DMS114 treated with DMSO at 0.1 percent for 48 hours (cell line): ENCODE results near the gene MAP2K6.

ENCODE experiments used
- DNase-seq: peaks from one replicate; lab custom pipeline; 2025; ENCODE audit not compliant: unreplicated experiment; lab: John Stamatoyannopoulos, UW

MAP2K6 gene

GRCh38 chr17:69574257-69575197, 160.0 kb downstream of the MAP2K6 start:
- no peak for DNase-seq

- no peak for DNase-seq
Measured at GRCh38 chr17:69575346-69575761, 160.9 kb downstream of the MAP2K6 start.

GRCh38 chr17:69577098-69577497, 162.6 kb downstream of the MAP2K6 start:
- no peak for DNase-seq

DNA sequence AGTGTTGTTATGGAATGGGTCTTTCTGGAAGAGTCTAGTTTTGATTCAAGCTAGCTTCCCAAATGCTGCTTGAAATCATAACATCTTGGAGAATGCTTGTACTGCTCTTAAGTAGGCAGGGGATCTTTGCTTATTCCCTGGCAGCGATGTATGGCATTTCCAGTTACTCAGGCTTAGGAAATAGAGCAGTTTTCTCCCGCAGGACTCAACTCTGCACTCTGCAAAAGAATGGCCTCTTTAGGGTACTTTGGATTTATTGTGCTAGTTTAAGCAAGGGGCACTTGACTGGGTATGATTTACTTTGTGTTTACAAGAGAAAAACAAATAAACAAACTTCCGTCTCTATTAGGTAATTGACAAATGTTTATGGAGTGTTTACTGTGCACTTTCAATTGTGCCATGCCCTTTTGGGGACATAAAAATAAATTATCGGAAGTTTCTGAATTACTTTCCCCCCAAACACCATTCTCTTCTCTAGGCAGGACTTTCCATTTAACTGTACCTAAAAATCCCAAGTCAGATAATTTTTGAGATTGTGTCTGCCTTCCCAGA, 164.0 kb downstream of the MAP2K6 start:
- no peak for DNase-seq

DNA sequence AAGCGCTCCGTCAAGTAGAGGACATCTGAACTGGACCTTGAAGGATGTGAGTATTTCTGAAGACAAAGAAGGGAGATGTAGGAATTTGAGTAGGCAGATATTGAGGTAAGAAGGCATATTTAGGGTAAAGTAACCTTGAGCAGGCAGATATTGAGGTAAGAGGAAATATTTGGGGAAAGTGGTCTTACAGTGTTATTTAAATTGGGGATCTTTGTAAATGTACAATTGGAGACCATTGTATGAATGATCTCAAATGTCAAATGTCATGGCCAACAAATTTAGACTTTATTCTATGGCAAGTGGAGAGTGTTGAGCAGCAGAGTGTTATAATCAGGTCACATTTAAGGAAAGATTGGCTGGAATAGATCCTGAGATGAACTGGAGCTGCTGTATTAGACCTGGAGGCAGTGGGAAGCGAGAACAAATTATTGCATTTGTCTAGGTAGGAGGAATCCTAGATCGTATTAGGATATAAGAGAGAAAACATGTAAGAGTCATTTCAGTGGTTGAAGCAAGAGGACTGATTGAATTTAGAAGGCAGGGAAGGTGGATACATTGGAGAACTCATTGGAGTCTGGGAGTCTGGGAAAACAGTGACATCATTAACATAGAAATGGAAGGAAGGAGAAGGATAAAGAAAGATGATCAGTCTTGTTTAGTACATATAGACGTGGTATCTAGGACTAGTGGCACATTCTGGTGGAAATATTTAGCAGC, 165.6 kb downstream of the MAP2K6 start:
- no peak for DNase-seq

- no peak for DNase-seq
Measured at GRCh38 chr17:69581061-69581961, 166.8 kb downstream of the MAP2K6 start.

DNA sequence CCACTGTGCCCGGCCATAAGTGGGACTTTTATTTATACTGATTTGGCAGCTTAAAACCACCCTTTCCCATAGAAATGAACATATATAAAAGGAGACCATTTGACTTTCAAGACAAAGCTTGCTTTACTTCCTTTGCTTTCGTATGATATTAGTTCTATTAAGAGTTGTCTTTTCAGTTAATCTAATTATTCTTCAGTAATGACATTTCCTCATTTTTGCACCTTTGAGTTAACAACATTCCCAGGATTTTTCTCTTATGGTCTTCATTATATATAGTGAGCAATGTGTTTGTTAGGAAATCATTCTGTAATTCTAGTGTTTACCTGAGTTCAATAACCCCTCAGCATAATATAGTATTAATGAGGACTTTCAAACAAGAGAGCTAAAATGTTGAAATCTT, 173.8 kb downstream of the MAP2K6 start:
- DNase-seq, result no peak

- DNase-seq, result no peak
Measured at GRCh38 chr17:69588827-69589239, 174.3 kb downstream of the MAP2K6 start.

- DNase-seq, result no peak
Measured at GRCh38 chr17:69590671-69591070, 176.2 kb downstream of the MAP2K6 start.

- no peak for DNase-seq
Measured at GRCh38 chr17:69592692-69593350, 178.3 kb downstream of the MAP2K6 start.

GRCh38 chr17:69593351-69593715, 178.8 kb downstream of the MAP2K6 start:
- no peak for DNase-seq

GRCh38 chr17:69593716-69594115, 179.2 kb downstream of the MAP2K6 start:
- no peak for DNase-seq

- DNase-seq, result no peak
Measured at GRCh38 chr17:69594641-69595040, 180.1 kb downstream of the MAP2K6 start.

DNA sequence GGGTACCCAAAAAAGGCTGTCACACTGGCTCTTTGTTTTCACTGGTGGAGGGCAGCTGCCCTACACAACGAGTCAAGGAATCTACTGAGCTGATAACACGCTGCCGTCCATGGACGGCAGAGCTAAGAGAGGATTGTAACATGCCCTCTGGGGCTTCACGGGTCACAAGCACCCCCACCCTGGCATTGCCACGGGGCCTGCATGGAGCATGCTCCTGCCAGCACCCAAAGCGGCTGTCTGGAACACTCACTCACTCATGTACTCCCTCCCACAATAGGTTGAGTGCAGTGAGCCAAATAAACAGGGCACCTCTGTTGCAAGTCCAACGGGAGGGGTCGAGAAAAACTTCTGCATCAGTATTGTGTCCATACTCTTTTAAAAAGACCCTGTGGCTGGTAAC, 181.6 kb downstream of the MAP2K6 start:
- DNase-seq, result no peak

GRCh38 chr17:69597898-69598692, 183.6 kb downstream of the MAP2K6 start:
- DNase-seq, result no peak

- no peak for DNase-seq
Measured at GRCh38 chr17:69602972-69603371, 188.5 kb downstream of the MAP2K6 start.
